HEK293 (cell line): ENCODE results near the gene CITED1.

Experiments
- CTCF ChIA-PET: fragments of 350-600 bp; formaldehyde crosslinking; extraction: SDS; loops from one replicate; lab custom pipeline; 2021; ENCODE audit warnings: antibody characterized with exemption; lab: Yijun Ruan, JAX
- POLR2A ChIA-PET: fragments of 300-600 bp; formaldehyde crosslinking; extraction: SDS; loops from one replicate; lab custom pipeline; 2020; ENCODE audit warnings: antibody characterized with exemption, inconsistent platforms; lab: Yijun Ruan, JAX
- H3K27ac ChIP-seq: fragments of 200-500 bp; sonication (Bioruptor generic); 2 replicates; pipeline ENCODE4 v1.5.1; 2014; ENCODE audit warnings: low read depth, low read length, control low read depth, inconsistent platforms; ENCODE audit errors: extremely low read depth
- H3K36me3 ChIP-seq, 2 experiments: fragments of 200-500 bp in 1 of 2; sonication (Bioruptor generic) in 1 of 2; 1 replicate in 1 of 2; 2 replicates in 1 of 2; pipeline ENCODE4 v1.5.1; 2014 to 2017; ENCODE audit warnings: inconsistent platforms in 2 of 2, low read length in 2 of 2; ENCODE audit not compliant: control insufficient read depth in 2 of 2, insufficient read depth in 1 of 2
- H3K4me1 ChIP-seq: fragments of 200-500 bp; sonication (Bioruptor generic); 2 replicates; pipeline ENCODE4 v1.5.1; 2014; ENCODE audit warnings: mild to moderate bottlenecking, low read length, inconsistent platforms; ENCODE audit not compliant: control insufficient read depth, insufficient read depth
- H3K4me3 ChIP-seq: 2 replicates; pipeline ENCODE4 v1.5.1; 2011; ENCODE audit warnings: low read depth, mild to moderate bottlenecking, control low read depth, low read length, moderate library complexity
- H3K9me3 ChIP-seq: fragments of 200-500 bp; sonication (Bioruptor generic); 2 replicates; pipeline ENCODE4 v1.5.1; 2014; ENCODE audit warnings: low read depth, low read length, inconsistent platforms; ENCODE audit not compliant: control insufficient read depth, insufficient read depth
- EGR2 ChIP-seq: fragments of 450-650 bp; formaldehyde crosslinking; IDR thresholded peaks from 2 replicates; pipeline ENCODE4 v1.5.1; 2016; ENCODE audit warnings: low read depth, missing biosample characterization, missing genetic modification characterization
- GLI2 ChIP-seq: fragments of 450-650 bp; formaldehyde crosslinking; IDR thresholded peaks from 2 replicates; pipeline ENCODE4; 2017; ENCODE audit warnings: missing biosample characterization, missing genetic modification characterization, low read depth, borderline replicate concordance
- GLIS1 ChIP-seq: fragments of 450-650 bp; formaldehyde crosslinking; IDR thresholded peaks from 2 replicates; pipeline ENCODE4 v1.5.1; 2016; ENCODE audit warnings: missing biosample characterization, missing genetic modification characterization
- KLF9 ChIP-seq: fragments of 450-650 bp; formaldehyde crosslinking; IDR thresholded peaks from 2 replicates; pipeline ENCODE4 v1.5.1; 2016; ENCODE audit warnings: missing biosample characterization, missing genetic modification characterization, low read depth
- SP3 ChIP-seq: fragments of 450-650 bp; formaldehyde crosslinking; IDR thresholded peaks from 2 replicates; pipeline ENCODE4 v1.5.1; 2016; ENCODE audit warnings: missing biosample characterization, missing genetic modification characterization
- ZEB2 ChIP-seq: fragments of 450-650 bp; formaldehyde crosslinking; IDR thresholded peaks from 2 replicates; pipeline ENCODE4 v1.5.1; 2016; ENCODE audit warnings: missing biosample characterization, missing genetic modification characterization
- ZFHX2 ChIP-seq: fragments of 450-650 bp; formaldehyde crosslinking; conservative IDR thresholded peaks from 2 replicates; pipeline ENCODE4 v1.5.1; 2016; ENCODE audit warnings: missing biosample characterization, missing genetic modification characterization
- ZIC2 ChIP-seq: fragments of 450-650 bp; formaldehyde crosslinking; IDR thresholded peaks from 2 replicates; pipeline ENCODE4 v1.5.1; 2016; ENCODE audit warnings: missing biosample characterization, missing genetic modification characterization
- ZNF18 ChIP-seq: fragments of 450-650 bp; formaldehyde crosslinking; IDR thresholded peaks from 2 replicates; pipeline ENCODE4 v1.5.1; 2016; ENCODE audit warnings: missing biosample characterization, missing genetic modification characterization
- ZNF221 ChIP-seq: fragments of 450-650 bp; formaldehyde crosslinking; IDR thresholded peaks from 2 replicates; pipeline ENCODE4 v1.5.1; 2017; ENCODE audit warnings: missing biosample characterization, missing genetic modification characterization, borderline replicate concordance
- ZNF24 ChIP-seq: fragments of 450-650 bp; formaldehyde crosslinking; IDR thresholded peaks from 2 replicates; pipeline ENCODE4 v1.5.1; 2016; ENCODE audit warnings: missing biosample characterization, missing genetic modification characterization
- ZNF560 ChIP-seq: fragments of 450-650 bp; formaldehyde crosslinking; IDR thresholded peaks from 2 replicates; pipeline ENCODE4 v1.5.1; 2017; ENCODE audit warnings: missing biosample characterization, missing genetic modification characterization, borderline replicate concordance
- ZNF658 ChIP-seq: fragments of 450-650 bp; formaldehyde crosslinking; IDR thresholded peaks from 2 replicates; pipeline ENCODE4; 2016; ENCODE audit warnings: missing biosample characterization, missing genetic modification characterization
- TF ChIP-seq, protein P1 (sequence below): fragments of 450-650 bp; formaldehyde crosslinking; conservative IDR thresholded peaks from 2 replicates; pipeline ENCODE4 v1.5.1; 2016; ENCODE audit warnings: low read depth, missing biosample characterization, missing genetic modification characterization
- TF ChIP-seq, protein P2 (sequence below): fragments of 450-650 bp; formaldehyde crosslinking; IDR thresholded peaks from 2 replicates; pipeline ENCODE4 v1.5.1; 2017; ENCODE audit warnings: missing biosample characterization, missing genetic modification characterization

The CITED1 gene

DNA sequence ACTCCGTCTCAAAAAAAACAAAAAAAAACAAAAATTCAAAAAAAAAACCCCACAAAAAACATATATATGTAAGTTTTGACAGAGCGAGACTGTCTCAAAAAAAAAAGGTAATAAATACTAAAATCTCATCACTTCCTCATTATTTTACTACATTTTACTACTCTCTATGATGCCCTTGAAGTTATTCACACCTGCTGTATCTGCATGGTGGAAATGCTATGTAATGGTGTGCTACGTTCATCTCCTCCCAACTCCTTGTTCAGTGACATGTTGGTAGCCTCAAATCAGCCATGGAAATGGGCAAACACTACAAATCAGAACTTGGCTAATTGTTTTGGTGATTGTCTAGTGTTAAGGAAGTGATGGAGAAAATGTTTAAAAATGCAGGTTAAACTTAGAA is 40.5 kb downstream of the CITED1 start:
- H3K27ac ChIP-seq = no peak overlapping the region
- no peaks in the 10 kb centered on the region for H3K9me3 ChIP-seq
- POLR2A ChIA-PET = interaction anchor here (4.3 kb wide), 2 partner anchors 10 to 11 kb away, joined by 60 to 100 read pairs; partner anchors contain the start of gene RPS4X
- peaks cover 12% of the 10 kb centered on the region for H3K4me1 ChIP-seq
- TF ChIP-seq ZIC2 (tag by site-specific recombination) (no peak), ZEB2 (tag by site-specific recombination) (0 out of 2 replicates have a peak, but pooled peaks have one; percentile 22), ZNF658 (no peak), ZNF18 (tag by site-specific recombination) (peak; percentile 80), ZNF560 (tag by site-specific recombination) (no peak), KLF9 (no peak)
- no peak overlapping the region for H3K4me3 ChIP-seq
- CTCF ChIA-PET = no interaction called here
- peaks cover 35 to 47% of the 10 kb centered on the region in 2 experiments for H3K36me3 ChIP-seq

GRCh38 chrX:72262077-72262476 is 43.6 kb downstream of the CITED1 start:
- peaks cover 3 to 16% of the 10 kb centered on the region in 2 experiments for H3K36me3 ChIP-seq
- TF ChIP-seq, protein P1, sequence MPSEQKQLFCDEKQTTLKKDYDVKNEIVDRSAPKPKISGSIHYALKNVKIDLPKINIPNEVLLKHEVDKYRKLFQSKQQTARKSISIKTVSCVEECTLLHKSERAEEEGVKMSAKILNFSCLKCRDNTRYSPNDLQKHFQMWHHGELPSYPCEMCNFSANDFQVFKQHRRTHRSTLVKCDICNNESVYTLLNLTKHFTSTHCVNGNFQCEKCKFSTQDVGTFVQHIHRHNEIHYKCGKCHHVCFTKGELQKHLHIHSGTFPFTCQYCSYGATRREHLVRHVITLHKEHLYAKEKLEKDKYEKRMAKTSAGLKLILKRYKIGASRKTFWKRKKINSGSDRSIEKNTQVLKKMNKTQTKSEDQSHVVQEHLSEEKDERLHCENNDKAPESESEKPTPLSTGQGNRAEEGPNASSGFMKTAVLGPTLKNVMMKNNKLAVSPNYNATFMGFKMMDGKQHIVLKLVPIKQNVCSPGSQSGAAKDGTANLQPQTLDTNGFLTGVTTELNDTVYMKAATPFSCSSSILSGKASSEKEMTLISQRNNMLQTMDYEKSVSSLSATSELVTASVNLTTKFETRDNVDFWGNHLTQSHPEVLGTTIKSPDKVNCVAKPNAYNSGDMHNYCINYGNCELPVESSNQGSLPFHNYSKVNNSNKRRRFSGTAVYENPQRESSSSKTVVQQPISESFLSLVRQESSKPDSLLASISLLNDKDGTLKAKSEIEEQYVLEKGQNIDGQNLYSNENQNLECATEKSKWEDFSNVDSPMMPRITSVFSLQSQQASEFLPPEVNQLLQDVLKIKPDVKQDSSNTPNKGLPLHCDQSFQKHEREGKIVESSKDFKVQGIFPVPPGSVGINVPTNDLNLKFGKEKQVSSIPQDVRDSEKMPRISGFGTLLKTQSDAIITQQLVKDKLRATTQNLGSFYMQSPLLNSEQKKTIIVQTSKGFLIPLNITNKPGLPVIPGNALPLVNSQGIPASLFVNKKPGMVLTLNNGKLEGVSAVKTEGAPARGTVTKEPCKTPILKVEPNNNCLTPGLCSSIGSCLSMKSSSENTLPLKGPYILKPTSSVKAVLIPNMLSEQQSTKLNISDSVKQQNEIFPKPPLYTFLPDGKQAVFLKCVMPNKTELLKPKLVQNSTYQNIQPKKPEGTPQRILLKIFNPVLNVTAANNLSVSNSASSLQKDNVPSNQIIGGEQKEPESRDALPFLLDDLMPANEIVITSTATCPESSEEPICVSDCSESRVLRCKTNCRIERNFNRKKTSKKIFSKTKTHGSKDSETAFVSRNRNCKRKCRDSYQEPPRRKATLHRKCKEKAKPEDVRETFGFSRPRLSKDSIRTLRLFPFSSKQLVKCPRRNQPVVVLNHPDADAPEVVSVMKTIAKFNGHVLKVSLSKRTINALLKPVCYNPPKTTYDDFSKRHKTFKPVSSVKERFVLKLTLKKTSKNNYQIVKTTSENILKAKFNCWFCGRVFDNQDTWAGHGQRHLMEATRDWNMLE (tag by site-specific recombination) = no peak
- TF ChIP-seq ZNF221 (no peak), SP3 (no peak)
- TF ChIP-seq, all 188 proteins: peak for 0
- Histone ChIP-seq H3K4me3 (no peak overlapping the region), H3K27ac (no peak overlapping the region; the same call in 1 of the 2 replicates), H3K9me3 (no peaks in the 10 kb centered on the region), H3K4me1 (peaks cover 12% of the 10 kb centered on the region)
- POLR2A ChIA-PET = interaction anchor here (4.3 kb wide), 1 partner anchor 14 kb away, joined by 60 read pairs; the partner anchor contains the start of gene RPS4X
- CTCF ChIA-PET = interaction anchor here (0.7 to 2.8 kb wide), 4 partner anchors 15 to 373 kb away, joined by 3 to 23 read pairs (median 6); partner anchors contain the start of gene RPS4X

DNA sequence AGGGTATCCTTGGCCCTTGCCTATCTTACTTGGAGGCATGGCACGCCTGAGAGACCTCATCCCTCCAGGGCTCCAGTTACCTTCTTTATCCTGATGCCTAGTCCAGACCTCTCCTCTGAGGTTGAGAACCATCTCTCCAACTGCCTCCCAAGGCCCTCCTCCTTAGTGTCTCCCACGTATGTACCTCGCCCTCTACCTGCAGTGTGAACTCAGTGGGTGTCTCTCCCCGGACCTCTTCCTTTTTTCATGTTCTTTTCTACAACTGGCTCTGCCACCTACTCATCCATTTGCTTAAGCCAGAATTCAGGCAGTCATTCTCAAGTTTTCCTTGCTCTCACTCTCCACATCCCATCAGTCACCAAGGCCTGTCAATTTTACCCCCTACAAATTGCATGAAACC is 45.3 kb downstream of the CITED1 start:
- H3K4me3 ChIP-seq = no peak overlapping the region
- peak; percentile 78 for TF ChIP-seq EGR2 (tag by site-specific recombination)
- peak; percentile 59 for TF ChIP-seq ZFHX2
- TF ChIP-seq GLIS1 (tag by site-specific recombination) = 0 out of 2 replicates have a peak, but pooled peaks have one; percentile 33
- no peak for TF ChIP-seq ZNF24 (tag by site-specific recombination)
- TF ChIP-seq, protein P2, sequence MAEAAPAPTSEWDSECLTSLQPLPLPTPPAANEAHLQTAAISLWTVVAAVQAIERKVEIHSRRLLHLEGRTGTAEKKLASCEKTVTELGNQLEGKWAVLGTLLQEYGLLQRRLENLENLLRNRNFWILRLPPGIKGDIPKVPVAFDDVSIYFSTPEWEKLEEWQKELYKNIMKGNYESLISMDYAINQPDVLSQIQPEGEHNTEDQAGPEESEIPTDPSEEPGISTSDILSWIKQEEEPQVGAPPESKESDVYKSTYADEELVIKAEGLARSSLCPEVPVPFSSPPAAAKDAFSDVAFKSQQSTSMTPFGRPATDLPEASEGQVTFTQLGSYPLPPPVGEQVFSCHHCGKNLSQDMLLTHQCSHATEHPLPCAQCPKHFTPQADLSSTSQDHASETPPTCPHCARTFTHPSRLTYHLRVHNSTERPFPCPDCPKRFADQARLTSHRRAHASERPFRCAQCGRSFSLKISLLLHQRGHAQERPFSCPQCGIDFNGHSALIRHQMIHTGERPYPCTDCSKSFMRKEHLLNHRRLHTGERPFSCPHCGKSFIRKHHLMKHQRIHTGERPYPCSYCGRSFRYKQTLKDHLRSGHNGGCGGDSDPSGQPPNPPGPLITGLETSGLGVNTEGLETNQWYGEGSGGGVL (tag by site-specific recombination) = no peak
- TF ChIP-seq GLI2 (tag by site-specific recombination) = no peak
- no peak overlapping the region for H3K27ac ChIP-seq
- no peaks in the 10 kb centered on the region for H3K9me3 ChIP-seq
- ChIA-PET POLR2A (interaction anchor here (0.8 to 2.9 kb wide), 3 partner anchors 10 to 16 kb away, joined by 3 to 13 read pairs (median 8); partner anchors contain the start of gene RPS4X), CTCF (interaction anchor here (0.8 to 1.9 kb wide), 3 partner anchors 15 to 25 kb away, joined by 3 to 9 read pairs (median 3); no protein-coding TSS in a partner anchor)
- H3K36me3 ChIP-seq = no peaks in the 10 kb centered on the region; a peak in 1 of 3 replicates
- peaks cover 12% of the 10 kb centered on the region for H3K4me1 ChIP-seq
